ENCODE data around the gene SLC16A1.

Gene SLC16A1

GRCh38 chr1:112872551-112872962 lies 83.4 kb downstream of the SLC16A1 start:
- Histone ChIP-seq H3K79me1 (replicated peaks; ENCODE audit: low read length, poor library complexity, severe bottlenecking) (no peaks in the 10 kb centered on the region), H3K4ac (ENCODE audit: low read depth in 1 of 2, low read length in 2 of 2) (no peak overlapping the region), H2BK120ac (ENCODE audit: low read depth, low read length) (peak overlapping the region; percentile 49), H3K27me3 (ENCODE audit: control insufficient read depth in 1 of 2, insufficient read depth in 1 of 2, low read length in 2 of 2) (no peaks in the 10 kb centered on the region), H2BK15ac (ENCODE audit: low read depth, poor library complexity, severe bottlenecking) (no peak overlapping the region), H2AFZ (ENCODE audit: low read depth, low read length) (no peak overlapping the region), H2AK5ac (ENCODE audit: low read length, severe bottlenecking) (no peak overlapping the region), H3K4me1 (ENCODE audit: control insufficient read depth, insufficient read depth, low read depth, low read length) (no peaks in the 10 kb centered on the region), H3K9me3 (ENCODE audit: control insufficient read depth, low read length) (no peaks in the 10 kb centered on the region), H2BK5ac (ENCODE audit: low read depth, low read length, poor library complexity, severe bottlenecking) (no peak overlapping the region), H3K9ac (ENCODE audit: low read length) (no peak overlapping the region), H3K36me3 (ENCODE audit: control insufficient read depth in 1 of 2, insufficient read depth in 2 of 2, low read depth in 1 of 2, low read length in 2 of 2) (no peaks in the 10 kb centered on the region), H4K91ac (ENCODE audit: low read length) (no peak overlapping the region), H2BK12ac (ENCODE audit: low read length in 2 of 2) (no peak overlapping the region), H3K4me2 (ENCODE audit: low read length, poor library complexity, severe bottlenecking) (no peak overlapping the region), H3K14ac (ENCODE audit: low read length in 2 of 2) (no peak overlapping the region), H3K23ac (ENCODE audit: low read length in 2 of 2) (no peak overlapping the region), H4K8ac (ENCODE audit: low read length) (no peak overlapping the region), H3K27ac (ENCODE audit: low read length, poor library complexity, severe bottlenecking) (no peak overlapping the region), H3K4me3 (ENCODE audit: insufficient read depth in 1 of 2, low read depth in 1 of 2, low read length in 2 of 2) (no peak overlapping the region), H3K18ac (ENCODE audit: low read depth in 1 of 2, low read length in 2 of 2) (peak overlapping the region in 1 of 2 experiments; percentile 12)
- peak; percentile 33 for DNase-seq
- 30% methylated on average over 1 of the region's 1 CpG for WGBS

- H3K27ac ChIP-seq (ENCODE audit: low read length, poor library complexity, severe bottlenecking) = no peak overlapping the region
- WGBS = 90% methylated on average over 5 of the region's 5 CpGs
- no peaks in the 10 kb centered on the region for H3K36me3 ChIP-seq (ENCODE audit: control insufficient read depth in 1 of 2, insufficient read depth in 2 of 2, low read depth in 1 of 2, low read length in 2 of 2)
These were observed 84.9 kb downstream of the SLC16A1 start for GRCh38 chr1:112870887-112871646.

GRCh38 chr1:112869895-112870294 lies 86.1 kb downstream of the SLC16A1 start:
- H4K91ac ChIP-seq (ENCODE audit: low read length) = no peak overlapping the region
- H4K8ac ChIP-seq (ENCODE audit: low read length) = no peak overlapping the region
- H3K9ac ChIP-seq (ENCODE audit: low read length) = no peak overlapping the region
- no peak for DNase-seq
- H3K4me3 ChIP-seq (ENCODE audit: insufficient read depth in 1 of 2, low read depth in 1 of 2, low read length in 2 of 2) = no peak overlapping the region
- H3K14ac ChIP-seq (ENCODE audit: low read length in 2 of 2) = no peak overlapping the region
- no peak overlapping the region for H3K18ac ChIP-seq (ENCODE audit: low read depth in 1 of 2, low read length in 2 of 2)
- no peaks in the 10 kb centered on the region for H3K9me3 ChIP-seq (ENCODE audit: control insufficient read depth, low read length)
- no peak overlapping the region for H2BK12ac ChIP-seq (ENCODE audit: low read length in 2 of 2)
- no peak overlapping the region for H3K4ac ChIP-seq (ENCODE audit: low read depth in 1 of 2, low read length in 2 of 2)
- H3K36me3 ChIP-seq (ENCODE audit: control insufficient read depth in 1 of 2, insufficient read depth in 2 of 2, low read depth in 1 of 2, low read length in 2 of 2) = no peaks in the 10 kb centered on the region
- WGBS = 98% methylated on average over 4 of the region's 4 CpGs
- H2AFZ ChIP-seq (ENCODE audit: low read depth, low read length) = no peak overlapping the region
- H3K23ac ChIP-seq (ENCODE audit: low read length in 2 of 2) = no peak overlapping the region
- no peak overlapping the region for H2AK5ac ChIP-seq (ENCODE audit: low read length, severe bottlenecking)
- H2BK15ac ChIP-seq (ENCODE audit: low read depth, poor library complexity, severe bottlenecking) = no peak overlapping the region
- H3K4me2 ChIP-seq (ENCODE audit: low read length, poor library complexity, severe bottlenecking) = no peak overlapping the region
- no peak overlapping the region for H2BK5ac ChIP-seq (ENCODE audit: low read depth, low read length, poor library complexity, severe bottlenecking)
- no peak overlapping the region for H3K27ac ChIP-seq (ENCODE audit: low read length, poor library complexity, severe bottlenecking)
- peaks cover 2% of the 10 kb centered on the region for H3K4me1 ChIP-seq (ENCODE audit: control insufficient read depth, insufficient read depth, low read depth, low read length)
- no peaks in the 10 kb centered on the region for H3K79me1 ChIP-seq (replicated peaks; ENCODE audit: low read length, poor library complexity, severe bottlenecking)
- H3K27me3 ChIP-seq (ENCODE audit: control insufficient read depth in 1 of 2, insufficient read depth in 1 of 2, low read length in 2 of 2) = no peaks in the 10 kb centered on the region
- H2BK120ac ChIP-seq (ENCODE audit: low read depth, low read length) = no peak overlapping the region

More at GRCh38 chr1:112870887-112871646, 84.9 kb downstream of the SLC16A1 start:
- Histone ChIP-seq H3K9me3 (ENCODE audit: control insufficient read depth, low read length) (no peaks in the 10 kb centered on the region), H3K23ac (ENCODE audit: low read length in 2 of 2) (no peak overlapping the region), H2AFZ (ENCODE audit: low read depth, low read length) (no peak overlapping the region), H2BK12ac (ENCODE audit: low read length in 2 of 2) (no peak overlapping the region), H2BK120ac (ENCODE audit: low read depth, low read length) (no peak overlapping the region), H3K4ac (ENCODE audit: low read depth in 1 of 2, low read length in 2 of 2) (no peak overlapping the region), H3K4me3 (ENCODE audit: insufficient read depth in 1 of 2, low read depth in 1 of 2, low read length in 2 of 2) (no peak overlapping the region), H3K27me3 (ENCODE audit: control insufficient read depth in 1 of 2, insufficient read depth in 1 of 2, low read length in 2 of 2) (no peaks in the 10 kb centered on the region), H4K8ac (ENCODE audit: low read length) (no peak overlapping the region), H3K9ac (ENCODE audit: low read length) (no peak overlapping the region), H4K91ac (ENCODE audit: low read length) (no peak overlapping the region), H3K79me1 (replicated peaks; ENCODE audit: low read length, poor library complexity, severe bottlenecking) (no peaks in the 10 kb centered on the region), H3K4me2 (ENCODE audit: low read length, poor library complexity, severe bottlenecking) (no peak overlapping the region), H3K14ac (ENCODE audit: low read length in 2 of 2) (no peak overlapping the region), H2BK15ac (ENCODE audit: low read depth, poor library complexity, severe bottlenecking) (no peak overlapping the region), H2BK5ac (ENCODE audit: low read depth, low read length, poor library complexity, severe bottlenecking) (no peak overlapping the region), H3K18ac (ENCODE audit: low read depth in 1 of 2, low read length in 2 of 2) (no peak overlapping the region), H2AK5ac (ENCODE audit: low read length, severe bottlenecking) (no peak overlapping the region), H3K4me1 (ENCODE audit: control insufficient read depth, insufficient read depth, low read depth, low read length) (peaks cover 2% of the 10 kb centered on the region)
- no peak for DNase-seq

- no peaks in the 10 kb centered on the region for H3K36me3 ChIP-seq (ENCODE audit: control insufficient read depth in 1 of 2, insufficient read depth in 2 of 2, low read depth in 1 of 2, low read length in 2 of 2)
- H4K8ac ChIP-seq (ENCODE audit: low read length) = no peak overlapping the region
- no peak overlapping the region for H3K23ac ChIP-seq (ENCODE audit: low read length in 2 of 2)
- H2AFZ ChIP-seq (ENCODE audit: low read depth, low read length) = no peak overlapping the region
- no peak overlapping the region for H3K14ac ChIP-seq (ENCODE audit: low read length in 2 of 2)
- H3K4me1 ChIP-seq (ENCODE audit: control insufficient read depth, insufficient read depth, low read depth, low read length) = peaks cover 2% of the 10 kb centered on the region
- WGBS = 100% methylated on average over 1 of the region's 2 CpGs
- no peak overlapping the region for H2AK5ac ChIP-seq (ENCODE audit: low read length, severe bottlenecking)
- no peak overlapping the region for H2BK15ac ChIP-seq (ENCODE audit: low read depth, poor library complexity, severe bottlenecking)
- no peaks in the 10 kb centered on the region for H3K79me1 ChIP-seq (replicated peaks; ENCODE audit: low read length, poor library complexity, severe bottlenecking)
- no peaks in the 10 kb centered on the region for H3K27me3 ChIP-seq (ENCODE audit: control insufficient read depth in 1 of 2, insufficient read depth in 1 of 2, low read length in 2 of 2)
- no peak overlapping the region for H2BK5ac ChIP-seq (ENCODE audit: low read depth, low read length, poor library complexity, severe bottlenecking)
- H3K18ac ChIP-seq (ENCODE audit: low read depth in 1 of 2, low read length in 2 of 2) = no peak overlapping the region
- H2BK12ac ChIP-seq (ENCODE audit: low read length in 2 of 2) = no peak overlapping the region
- no peak overlapping the region for H2BK120ac ChIP-seq (ENCODE audit: low read depth, low read length)
- no peak overlapping the region for H3K4me2 ChIP-seq (ENCODE audit: low read length, poor library complexity, severe bottlenecking)
- H3K4ac ChIP-seq (ENCODE audit: low read depth in 1 of 2, low read length in 2 of 2) = no peak overlapping the region
- H3K9me3 ChIP-seq (ENCODE audit: control insufficient read depth, low read length) = no peaks in the 10 kb centered on the region
- no peak overlapping the region for H3K27ac ChIP-seq (ENCODE audit: low read length, poor library complexity, severe bottlenecking)
- no peak for DNase-seq
- no peak overlapping the region for H4K91ac ChIP-seq (ENCODE audit: low read length)
- no peak overlapping the region for H3K9ac ChIP-seq (ENCODE audit: low read length)
- no peak overlapping the region for H3K4me3 ChIP-seq (ENCODE audit: insufficient read depth in 1 of 2, low read depth in 1 of 2, low read length in 2 of 2)
These were observed 87.8 kb downstream of the SLC16A1 start for GRCh38 chr1:112868191-112868590.
